Lower leg skin (tissue), 3 donors: ENCODE measurements around the gene KCNIP4.

Experiments used
- CTCF ChIP-seq, 3 donors: fragments of 450-650 bp; IDR thresholded peaks; one replicate each; pipeline ENCODE4 v1.5.1; 2016; ENCODE audit warnings: antibody characterized with exemption in 3 of 3, mild to moderate bottlenecking in 3 of 3, moderate library complexity in 2 of 3
- POLR2A ChIP-seq, 2 donors: fragments of 450-650 bp; IDR thresholded peaks; one replicate each; pipeline ENCODE4 v1.6.1; 2016 to 2017; ENCODE audit warnings: antibody characterized with exemption in 2 of 2, mild to moderate bottlenecking in 1 of 2, moderate library complexity in 1 of 2

- TF ChIP-seq CTCF (IDR thresholded peaks at IDR 0.05) (no peak), POLR2A (IDR thresholded peaks at IDR 0.05) (no peak)
These were observed 1046.7 kb downstream of the KCNIP4 start for GRCh38 chr4:20901851-20902250.
